Measurements from ENCODE around the gene TPH2. TPM values are rescaled to one million over a fixed set of nuclear protein-coding genes. Genes with fewer than 3 reads are reported as not detected.

The TPH2 gene
- total RNA-seq, 1 experiment from 2014 or later = 0.66 TPM

GRCh38 chr12:71950404-71950803, 11.8 kb downstream of the TPH2 start:
- Histone ChIP-seq H3K27ac (ENCODE audit: insufficient read length, low read depth, low read length) (peak overlapping the region; percentile 100), H3K4me1 (ENCODE audit: insufficient read depth, low read length) (peaks cover 23% of the 10 kb centered on the region), H3K23me2 (ENCODE audit: insufficient read length, low read depth, low read length, poor library complexity, severe bottlenecking) (no peaks in the 10 kb centered on the region), H3K14ac (ENCODE audit: insufficient read depth, low read length) (no peak overlapping the region; the same call in 1 of the 2 replicates), H4K5ac (ENCODE audit: insufficient read length, low read depth, low read length) (no peak overlapping the region), H3K18ac (ENCODE audit: insufficient read length, low read depth, low read length) (peak overlapping the region; percentile 43), H3K79me2 (ENCODE audit: insufficient read depth, low read length) (no peaks in the 10 kb centered on the region), H4K91ac (ENCODE audit: insufficient read length, low read depth, low read length) (peak overlapping the region; percentile 20), H2BK20ac (ENCODE audit: low read depth, low read length, poor library complexity, severe bottlenecking) (no peak overlapping the region), H3K4me2 (ENCODE audit: insufficient read depth, insufficient read length, low read length) (no peak overlapping the region), H3K27me3 (ENCODE audit: insufficient read depth, low read length) (no peaks in the 10 kb centered on the region), H4K8ac (replicated peaks; ENCODE audit: insufficient read length, low read depth, low read length) (no peak overlapping the region), H2AFZ (ENCODE audit: low read length) (no peak overlapping the region), H3K4ac (ENCODE audit: low read depth, low read length) (no peak overlapping the region), H2BK120ac (ENCODE audit: low read depth, low read length, poor library complexity, severe bottlenecking) (no peak overlapping the region), H3K9ac (ENCODE audit: extremely low read depth, insufficient read length, low read length) (no peak overlapping the region), H3K56ac (ENCODE audit: insufficient read length, low read depth, low read length) (no peak overlapping the region), H4K20me1 (ENCODE audit: control insufficient read depth, insufficient read depth, insufficient read length) (no peaks in the 10 kb centered on the region), H3K23ac (ENCODE audit: insufficient read length, low read depth, low read length) (no peak overlapping the region), H2BK12ac (ENCODE audit: insufficient read length, low read depth, low read length) (no peak overlapping the region), H2BK5ac (ENCODE audit: insufficient read length, low read length) (no peak overlapping the region), H3T11ph (ENCODE audit: low read length) (no peak overlapping the region), H2BK15ac (ENCODE audit: low read depth, low read length) (no peak overlapping the region), H3K9me3 (ENCODE audit: control insufficient read depth, low read depth, low read length) (no peaks in the 10 kb centered on the region), H2AK5ac (ENCODE audit: insufficient read length, low read length) (peak overlapping the region; percentile 76), H3K79me1 (ENCODE audit: insufficient read depth, low read depth, low read length, poor library complexity, severe bottlenecking) (no peaks in the 10 kb centered on the region)
- H3K27ac Mint-ChIP-seq = peak overlapping the region; percentile 93 to 98 (median 98)
- no peaks in the 10 kb centered on the region for H3K9me3 Mint-ChIP-seq
- peak overlapping the region in 1 of 2 experiments; percentile 47; a peak in 1 of 5 replicates for H3K4me3 Mint-ChIP-seq
- H3K27me3 Mint-ChIP-seq (ENCODE audit: low read depth) = no peaks in the 10 kb centered on the region
- H3K4me1 Mint-ChIP-seq = peaks cover 75 to 83% of the 10 kb centered on the region in 2 experiments
- TF ChIP-seq CTCF (conservative IDR thresholded peaks at IDR 0.05) = no peak
- H3K36me3 Mint-ChIP-seq (ENCODE audit: insufficient read depth in 1 of 3, low read depth in 3 of 3) = no peaks in the 10 kb centered on the region
- DNase-seq = no peak
- WGBS (ENCODE audit: extremely low coverage, insufficient read length, low lambda C conversion rate) = no CpG with 5 or more reads among the region's 4 CpGs

Data from H9 (cell line).